Measurements from ENCODE around the gene PTGIS.
A peak's percentile ranks its signal among the peaks of the same experiment; 100 is the strongest.

PTGIS gene

DNA sequence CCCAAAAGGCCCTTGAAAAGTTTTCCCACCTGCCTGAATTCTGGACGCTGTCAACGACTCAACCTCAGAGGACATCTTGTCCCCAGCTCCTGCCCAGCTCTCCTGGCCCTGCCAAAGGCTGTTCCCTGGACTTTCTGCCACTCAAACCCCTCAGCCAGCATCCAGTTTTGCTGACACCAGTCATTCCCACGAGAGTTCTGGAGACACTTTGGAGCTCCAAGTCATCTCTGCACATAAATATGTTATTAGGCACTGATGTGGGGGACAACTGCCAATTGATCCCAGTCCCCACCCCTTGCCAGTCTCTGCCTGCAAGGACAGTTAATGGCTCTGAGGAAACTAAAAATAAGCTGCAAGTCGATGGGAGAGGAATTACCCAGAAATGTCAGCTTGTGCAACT is 46.6 kb downstream of the PTGIS start:
- DNase-seq: no peak

DNA sequence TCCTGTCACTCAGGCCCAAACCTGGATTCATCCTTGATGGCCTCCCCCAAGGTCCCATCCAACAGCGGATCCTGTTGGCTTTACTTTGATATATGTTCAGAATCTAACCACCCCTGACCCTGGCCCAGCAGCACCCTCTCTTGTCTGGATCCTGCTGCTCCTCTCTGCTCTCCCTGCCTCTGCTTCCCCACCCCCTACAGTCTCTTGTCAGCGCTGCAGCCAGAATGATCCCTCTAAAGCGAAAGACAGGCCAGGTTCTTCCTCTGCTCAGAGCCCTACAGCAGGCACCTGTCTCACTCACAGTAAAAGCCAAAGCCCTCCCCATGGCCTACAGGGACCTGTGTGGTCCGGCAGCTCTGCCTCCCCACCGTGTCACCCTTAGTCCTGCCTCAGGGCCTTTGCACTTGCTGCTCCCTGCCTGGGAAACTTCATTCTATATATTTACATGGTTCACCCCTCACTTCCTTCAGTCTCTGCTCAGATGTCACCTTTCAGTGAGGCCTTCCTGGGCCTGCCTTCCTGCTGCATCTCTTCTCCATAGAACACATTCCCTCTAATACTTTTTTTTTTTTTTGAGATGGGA is 48.1 kb downstream of the PTGIS start:
- peak; percentile 7 for DNase-seq

- no peak for DNase-seq
These were observed 48.7 kb downstream of the PTGIS start for GRCh38 chr20:49519212-49519712.

GRCh38 chr20:49518576-49518975 is 49.4 kb downstream of the PTGIS start:
- no peak for DNase-seq

GRCh38 chr20:49517805-49518100 is 50.2 kb downstream of the PTGIS start:
- DNase-seq: no peak

DNA sequence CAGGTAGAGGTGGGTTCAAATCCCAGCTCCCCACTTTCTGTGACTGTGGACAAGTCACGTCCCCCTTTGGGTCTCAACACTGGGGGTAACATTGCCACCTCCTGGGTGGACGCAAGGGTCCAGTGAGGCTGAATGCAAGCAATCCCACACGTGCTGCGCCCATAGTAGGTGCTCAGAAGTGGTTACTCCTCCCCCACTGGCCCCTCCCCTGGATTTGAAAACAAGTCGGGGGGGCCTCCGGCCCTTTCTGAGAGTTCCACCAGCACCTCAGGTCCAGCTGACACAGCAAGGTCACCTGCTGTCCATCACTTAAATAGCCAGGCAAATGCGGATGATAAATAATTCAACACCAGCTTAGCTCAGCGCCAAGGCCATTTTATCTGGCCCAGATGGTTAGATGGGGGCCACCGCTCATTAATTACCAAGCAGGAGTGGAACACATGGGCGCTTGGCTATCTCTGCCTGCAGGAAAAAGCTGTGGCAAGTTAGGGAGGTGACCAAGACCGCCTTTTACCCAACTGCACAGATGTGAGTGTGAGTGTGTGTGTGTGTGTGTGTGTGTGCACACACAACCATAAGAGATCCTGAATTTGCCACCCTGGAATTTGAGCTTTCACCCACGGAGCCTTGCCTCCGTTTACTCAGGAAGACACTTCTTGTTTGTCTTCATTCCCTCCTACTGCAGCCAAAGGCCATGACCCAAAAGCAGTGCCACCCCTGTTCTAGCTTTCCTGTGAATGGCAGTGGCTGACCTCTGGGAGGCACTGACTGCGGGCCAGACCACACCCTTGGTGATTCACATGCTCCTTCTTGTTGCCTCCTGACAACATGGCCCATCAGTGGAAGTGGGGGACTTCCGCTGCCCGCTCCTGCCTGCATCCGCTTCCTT is 50.8 kb downstream of the PTGIS start:
- DNase-seq: no peak

DNA sequence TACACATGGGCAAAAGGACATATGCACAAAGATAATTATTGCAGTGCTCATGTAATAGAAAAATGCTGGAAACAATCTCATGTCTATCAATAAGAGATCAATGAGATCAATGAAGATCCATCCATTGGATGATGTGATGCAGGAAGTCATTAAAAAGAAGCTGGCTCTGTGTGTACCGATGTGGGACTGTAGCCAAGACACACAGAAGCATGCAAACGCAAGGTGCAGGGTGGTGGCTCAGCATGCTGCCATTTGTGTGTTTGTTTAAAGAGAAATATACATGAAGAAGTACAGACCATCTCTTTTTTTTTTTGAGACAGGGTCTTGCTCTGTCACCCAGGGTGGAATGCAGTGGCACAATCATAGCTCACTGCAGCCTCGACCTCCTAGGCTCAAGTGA is 52.4 kb downstream of the PTGIS start:
- DNase-seq: no peak

- no peak for DNase-seq
These were observed 54.4 kb downstream of the PTGIS start for GRCh38 chr20:49513517-49513916.

GRCh38 chr20:49513009-49513408 is 54.9 kb downstream of the PTGIS start:
- DNase-seq: no peak

DNA sequence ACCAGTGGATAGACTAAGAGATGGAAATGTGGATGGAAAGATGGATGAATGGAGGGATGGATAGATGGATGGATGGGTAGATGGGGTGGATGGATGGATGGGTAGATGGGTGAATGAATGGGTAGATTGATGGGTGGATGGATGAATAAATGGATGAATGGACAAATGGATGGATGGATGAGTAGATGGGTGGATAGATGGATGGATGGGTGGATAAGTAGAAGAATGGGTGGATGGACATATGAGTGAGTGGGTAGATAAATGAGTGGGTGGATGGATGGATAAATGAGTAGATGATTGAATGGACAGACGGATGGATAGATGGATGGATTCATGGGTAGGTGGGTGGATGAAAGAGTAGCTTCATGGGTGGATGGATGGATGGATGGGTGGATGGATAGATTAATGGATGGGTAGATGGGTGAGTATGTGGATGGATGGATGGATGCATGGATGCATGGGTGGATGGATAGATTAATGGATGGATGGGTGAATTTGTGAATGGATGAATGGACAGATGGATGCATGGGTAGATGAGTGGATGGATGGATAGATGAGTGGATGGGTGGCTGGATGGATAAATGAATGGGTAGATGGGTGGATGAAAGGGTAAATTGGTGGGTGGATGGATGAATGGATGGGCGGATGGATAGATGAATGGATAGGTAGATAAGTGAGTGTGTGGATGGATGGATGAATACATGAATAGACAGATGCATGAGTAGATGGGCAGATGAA is 56.0 kb downstream of the PTGIS start:
- DNase-seq: no peak

DNA sequence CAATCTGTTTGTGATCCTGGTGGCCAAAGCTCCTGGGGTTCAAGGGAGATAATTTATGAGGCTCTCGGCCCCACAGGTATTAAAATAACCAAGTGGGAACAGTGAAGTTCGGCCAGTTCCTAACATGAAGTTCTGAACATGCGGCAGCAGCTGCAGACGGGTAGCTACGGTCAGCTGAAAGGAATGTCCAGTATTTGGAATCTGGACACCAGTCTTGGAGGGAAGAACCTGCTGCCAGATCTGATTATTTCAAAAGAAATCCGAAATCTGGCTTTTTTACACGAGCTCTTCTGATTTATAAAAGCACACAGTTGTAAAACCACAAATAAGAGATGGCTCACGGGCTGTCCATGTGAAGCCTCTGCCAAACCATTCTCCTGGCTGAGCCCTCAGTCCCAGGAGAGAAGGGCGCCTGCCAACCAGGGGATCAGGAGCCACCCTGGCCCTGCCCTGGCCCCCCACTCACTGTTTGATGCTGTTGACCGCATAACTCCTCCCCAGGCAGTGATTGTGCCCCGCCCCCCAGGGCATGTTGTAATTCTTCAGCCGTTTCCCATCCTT is 57.3 kb downstream of the PTGIS start:
- no peak for DNase-seq

DNA sequence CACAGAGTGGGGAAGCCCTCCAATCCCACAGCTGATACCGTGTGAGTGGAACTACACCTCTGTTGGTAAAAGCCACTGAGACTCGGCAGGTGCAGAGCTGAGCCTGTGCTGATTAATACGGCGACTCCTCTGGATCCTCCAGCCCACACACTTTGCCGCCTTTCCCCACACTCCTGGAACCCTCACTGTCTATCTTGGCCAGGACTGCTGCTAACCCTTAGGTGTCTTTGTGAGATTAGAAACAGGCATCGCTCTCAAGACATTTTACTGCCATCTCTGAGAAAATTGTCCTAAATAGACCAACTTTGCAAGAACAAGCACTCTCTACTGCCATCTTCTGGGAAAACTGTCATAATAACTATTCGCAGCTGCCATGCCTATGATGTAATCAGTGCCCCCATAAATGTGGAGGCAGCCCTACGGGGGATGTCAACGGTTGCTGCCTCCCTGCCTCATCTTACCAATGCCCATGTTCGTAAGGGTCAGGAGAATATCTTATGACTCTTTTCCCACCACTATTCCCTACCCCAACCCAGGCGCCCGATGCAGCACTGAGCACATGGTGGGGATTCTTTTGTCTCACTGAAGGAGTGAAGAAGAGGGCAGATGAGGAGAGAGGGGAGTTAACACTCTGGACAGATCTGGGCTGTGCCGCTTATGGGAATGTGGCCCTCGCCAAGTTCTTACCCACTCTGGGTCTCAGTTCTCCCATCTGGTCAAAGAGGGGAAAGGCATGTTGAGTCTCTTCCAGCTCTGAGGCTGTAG is 59.3 kb downstream of the PTGIS start:
- DNase-seq: peak; percentile 81

- no peak for DNase-seq
These were observed 60.0 kb downstream of the PTGIS start for GRCh38 chr20:49507741-49508434.

DNA sequence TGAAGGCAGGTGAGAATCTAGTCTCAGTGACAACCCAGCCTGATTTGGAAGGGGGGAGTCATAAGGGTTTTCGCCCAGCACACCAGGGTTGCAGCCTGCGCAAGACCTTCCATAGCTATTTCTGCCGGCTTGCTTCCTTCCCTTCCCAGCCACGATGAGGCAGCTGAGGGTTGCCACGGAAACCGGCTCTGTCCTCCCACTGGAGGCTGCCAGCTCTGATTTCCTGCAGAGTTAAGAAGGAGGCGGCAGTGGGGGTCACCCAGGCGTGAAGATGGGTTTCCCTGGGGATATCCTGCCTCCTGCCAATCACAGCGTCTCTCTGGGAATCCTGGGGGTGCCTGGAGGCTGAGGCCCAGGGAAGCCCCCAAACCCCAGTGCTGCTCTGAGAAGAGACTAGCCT is 62.4 kb downstream of the PTGIS start:
- DNase-seq: no peak

DNA sequence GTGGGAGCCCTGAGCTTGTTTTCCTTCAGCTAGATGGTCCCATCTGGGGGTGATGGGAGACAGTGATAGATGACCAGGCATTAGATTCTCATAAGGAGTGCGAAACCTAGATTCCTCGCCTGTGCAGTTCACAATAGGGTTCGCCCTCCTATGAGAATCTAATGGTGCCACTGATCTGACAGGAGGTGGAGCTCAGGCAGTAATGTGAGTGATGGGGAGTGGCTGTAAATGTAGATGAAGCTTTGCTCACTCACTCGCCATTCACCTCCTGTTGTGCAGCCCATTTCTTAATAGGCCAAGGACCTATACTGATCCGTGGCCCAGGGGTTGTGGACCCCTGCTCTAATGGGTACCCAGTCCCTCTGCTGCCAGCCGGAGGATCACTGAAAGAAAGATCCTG is 64.8 kb downstream of the PTGIS start:
- DNase-seq: no peak

DNA sequence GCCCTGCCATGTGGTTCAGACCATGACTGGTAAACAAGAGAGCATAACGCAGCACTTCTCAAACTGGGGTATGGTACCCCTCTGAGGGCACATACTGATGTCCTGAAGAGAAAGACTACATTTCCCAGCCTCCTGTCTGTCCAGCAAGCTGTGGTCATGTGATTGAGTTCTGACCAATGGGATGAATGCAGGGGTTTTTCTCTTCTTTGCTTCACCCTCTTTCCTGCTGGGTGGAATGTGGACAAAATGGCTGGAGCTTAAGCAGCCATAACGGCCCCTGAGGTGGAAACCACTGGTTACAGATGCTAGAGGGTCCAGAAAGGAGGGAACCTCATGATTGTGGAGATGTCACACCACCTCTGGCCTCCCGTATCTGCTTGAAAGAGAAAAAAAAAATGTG is 66.0 kb downstream of the PTGIS start:
- DNase-seq: peak; percentile 36

- DNase-seq: no peak
These were observed 70.6 kb downstream of the PTGIS start for GRCh38 chr20:49497398-49497669.

- DNase-seq: no peak
These were observed 71.2 kb downstream of the PTGIS start for GRCh38 chr20:49496553-49497397.

GRCh38 chr20:49496043-49496442 is 71.9 kb downstream of the PTGIS start:
- no peak for DNase-seq

DNA sequence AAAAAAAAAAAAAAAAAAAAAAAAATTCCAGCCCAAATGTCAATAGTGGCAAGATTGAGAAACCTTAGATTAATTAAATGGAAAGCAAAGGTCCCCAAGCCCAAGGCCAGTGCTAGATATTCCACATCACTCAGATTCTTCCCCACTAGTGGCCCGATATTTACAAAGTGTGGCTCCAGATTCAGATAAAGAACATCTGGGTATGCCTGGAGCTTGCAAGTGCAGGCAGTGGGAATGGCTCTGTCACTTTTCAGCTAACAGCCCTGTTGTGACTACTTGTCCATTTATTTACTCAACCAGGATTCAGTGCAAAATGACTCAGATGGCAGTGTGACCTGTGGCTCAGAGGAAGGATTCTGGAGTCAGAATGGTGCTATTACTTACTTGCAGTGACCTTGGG is 77.2 kb downstream of the PTGIS start:
- no peak for DNase-seq

GRCh38 chr20:49489688-49490087 is 78.2 kb downstream of the PTGIS start:
- no peak for DNase-seq

DNA sequence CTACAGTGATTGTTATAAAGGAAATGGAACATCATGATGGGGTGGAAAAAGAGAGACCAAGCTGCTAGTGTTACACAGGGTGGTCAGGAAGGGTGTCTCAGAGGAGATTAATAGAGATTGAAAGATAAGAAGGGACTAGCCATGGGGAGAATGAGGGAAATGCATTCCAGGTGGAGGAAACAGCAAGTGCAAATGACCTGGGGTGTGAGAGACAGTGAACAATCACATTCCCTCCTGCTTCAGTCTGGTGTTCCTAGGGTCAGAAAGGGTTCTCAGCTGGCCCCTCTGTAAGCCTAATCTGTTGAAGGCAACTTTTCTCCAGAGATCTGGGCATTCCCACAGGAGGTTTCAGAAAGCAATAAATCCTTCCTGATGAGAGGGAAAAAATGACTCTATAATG is 81.9 kb downstream of the PTGIS start:
- DNase-seq: no peak

All from hematopoietic multipotent progenitor cell treated with erythropoietin and hydrocortisone succinate and interleukin-3 and kit ligand, for 6 days (in vitro differentiated cells).